ENCODE results near the gene ARL15. TPM values are rescaled to one million over a fixed set of nuclear protein-coding genes. Genes with fewer than 3 reads are reported as not detected.
"Not testable (repeated sequence)": the region's sequence is repeated elsewhere in the genome, so short reads cannot be mapped to it uniquely, and the experiment has no call there.

ARL15 gene
- total and polyA plus RNA-seq, 8 donors, result 20.2 to 27.7 (median 25.1) TPM

DNA sequence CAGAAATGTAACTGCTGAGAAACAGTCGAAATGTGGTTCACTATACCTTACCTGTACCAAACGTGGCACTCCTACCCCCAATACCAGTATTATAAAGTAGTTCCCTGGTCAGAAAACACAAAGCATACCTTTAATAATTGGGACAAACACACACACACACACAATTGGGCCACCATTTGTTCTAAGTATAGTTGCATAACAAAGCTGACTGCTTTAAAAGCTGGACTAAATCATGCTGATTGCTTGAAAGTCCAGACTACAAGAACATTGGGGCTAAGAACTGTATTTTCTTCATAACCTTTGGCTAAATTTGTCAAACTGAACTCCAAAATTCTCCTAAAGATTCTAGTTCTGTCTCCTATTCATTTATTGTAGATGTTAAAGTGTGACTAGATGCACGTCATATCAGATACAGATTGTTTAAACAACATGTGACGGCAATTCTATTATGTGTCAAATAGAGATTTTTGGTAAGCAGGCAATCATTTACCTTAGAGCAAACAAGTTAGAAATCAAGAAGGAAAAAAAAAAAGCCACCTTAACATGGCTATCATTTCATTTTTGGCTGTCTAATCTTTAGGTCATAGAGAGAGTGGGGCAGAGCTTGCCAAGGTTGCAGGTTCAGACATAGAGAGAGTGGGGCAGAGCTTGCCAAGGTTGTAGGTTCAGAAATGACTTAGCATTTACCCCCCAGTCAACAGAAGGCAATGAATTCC lies 265.1 kb downstream of the ARL15 start:
- peak; percentile 69 for ATAC-seq
- H3K4me1 ChIP-seq, result peaks cover 0 to 3% of the 10 kb centered on the region in 2 donors
- DNase-seq, result no peak
- intact Hi-C loops (cut with DNase I), result no loop called here
- no peaks in the 10 kb centered on the region for H3K9me3 ChIP-seq
- no peak overlapping the region for H3K27ac ChIP-seq
- H3K27me3 ChIP-seq, result no peaks in the 10 kb centered on the region
- TF ChIP-seq, protein P1, sequence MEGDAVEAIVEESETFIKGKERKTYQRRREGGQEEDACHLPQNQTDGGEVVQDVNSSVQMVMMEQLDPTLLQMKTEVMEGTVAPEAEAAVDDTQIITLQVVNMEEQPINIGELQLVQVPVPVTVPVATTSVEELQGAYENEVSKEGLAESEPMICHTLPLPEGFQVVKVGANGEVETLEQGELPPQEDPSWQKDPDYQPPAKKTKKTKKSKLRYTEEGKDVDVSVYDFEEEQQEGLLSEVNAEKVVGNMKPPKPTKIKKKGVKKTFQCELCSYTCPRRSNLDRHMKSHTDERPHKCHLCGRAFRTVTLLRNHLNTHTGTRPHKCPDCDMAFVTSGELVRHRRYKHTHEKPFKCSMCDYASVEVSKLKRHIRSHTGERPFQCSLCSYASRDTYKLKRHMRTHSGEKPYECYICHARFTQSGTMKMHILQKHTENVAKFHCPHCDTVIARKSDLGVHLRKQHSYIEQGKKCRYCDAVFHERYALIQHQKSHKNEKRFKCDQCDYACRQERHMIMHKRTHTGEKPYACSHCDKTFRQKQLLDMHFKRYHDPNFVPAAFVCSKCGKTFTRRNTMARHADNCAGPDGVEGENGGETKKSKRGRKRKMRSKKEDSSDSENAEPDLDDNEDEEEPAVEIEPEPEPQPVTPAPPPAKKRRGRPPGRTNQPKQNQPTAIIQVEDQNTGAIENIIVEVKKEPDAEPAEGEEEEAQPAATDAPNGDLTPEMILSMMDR (IDR thresholded peaks at IDR 0.05), result no peak
- no peaks in the 10 kb centered on the region for H3K36me3 ChIP-seq
- no peak overlapping the region for H3K4me3 ChIP-seq

DNA sequence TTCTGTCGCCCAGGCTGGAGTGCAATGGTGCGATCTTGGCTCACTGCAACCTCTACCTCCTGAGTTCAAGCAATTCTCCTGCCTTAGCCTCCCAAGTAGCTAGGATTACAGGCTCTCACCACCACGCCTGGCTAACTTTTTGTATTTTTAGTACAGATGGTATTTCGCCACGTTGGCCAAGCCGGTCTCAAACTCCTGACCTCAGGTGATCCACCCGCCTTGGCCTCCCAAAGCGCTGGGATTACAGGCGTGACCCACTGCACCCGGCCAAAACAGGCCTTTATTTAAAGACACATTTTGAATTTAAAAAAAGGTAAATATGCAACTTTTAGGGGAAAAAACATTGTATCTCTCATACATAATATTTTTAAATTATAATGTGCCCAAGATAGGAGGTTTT lies 266.1 kb downstream of the ARL15 start:
- H3K27me3 ChIP-seq; intact Hi-C loops (cut with DNase I); H3K9me3 ChIP-seq; H3K4me1 ChIP-seq; H3K4me3 ChIP-seq; DNase-seq; H3K36me3 ChIP-seq; H3K27ac ChIP-seq; ATAC-seq: not testable (repeated sequence)

DNA sequence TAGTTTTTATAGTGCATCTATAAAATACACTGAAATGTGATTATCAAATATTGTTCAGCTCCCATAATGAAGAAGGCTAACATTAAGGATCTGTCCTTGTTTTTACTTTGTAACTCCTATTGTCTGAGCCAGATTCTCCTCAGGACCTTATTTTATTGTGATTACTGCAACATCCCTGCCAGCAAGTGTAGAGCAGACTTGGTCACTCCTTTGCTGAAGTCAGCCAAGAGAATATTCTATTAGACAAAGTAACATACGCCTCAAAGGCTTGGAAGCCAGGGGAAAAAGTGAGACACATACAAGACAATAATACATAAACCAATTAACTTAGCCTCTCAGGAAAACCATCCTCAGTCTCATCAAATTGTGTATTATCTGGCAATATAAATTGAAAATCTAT lies 269.6 kb downstream of the ARL15 start:
- Histone ChIP-seq H3K4me1 (no peaks in the 10 kb centered on the region), H3K27me3 (no peaks in the 10 kb centered on the region), H3K9me3 (no peaks in the 10 kb centered on the region), H3K4me3 (no peak overlapping the region), H3K27ac (no peak overlapping the region), H3K36me3 (no peaks in the 10 kb centered on the region)
- TF ChIP-seq, protein P1 (IDR thresholded peaks at IDR 0.05), result no peak
- ATAC-seq (no peak), DNase-seq (no peak)
- intact Hi-C loops (cut with DNase I), result no loop called here

GRCh38 chr5:54040018-54040417 lies 270.4 kb downstream of the ARL15 start:
- Histone ChIP-seq H3K9me3 (no peaks in the 10 kb centered on the region), H3K36me3 (no peaks in the 10 kb centered on the region), H3K4me3 (no peak overlapping the region), H3K4me1 (no peaks in the 10 kb centered on the region), H3K27ac (no peak overlapping the region), H3K27me3 (no peaks in the 10 kb centered on the region)
- DNase-seq (no peak), ATAC-seq (no peak)
- TF ChIP-seq, protein P1 (IDR thresholded peaks at IDR 0.05), result no peak
- intact Hi-C loops (cut with DNase I), result no loop called here

- Histone ChIP-seq H3K36me3 (no peaks in the 10 kb centered on the region), H3K4me3 (no peak overlapping the region), H3K27ac (no peak overlapping the region), H3K4me1 (no peaks in the 10 kb centered on the region), H3K9me3 (no peaks in the 10 kb centered on the region), H3K27me3 (no peaks in the 10 kb centered on the region)
- intact Hi-C loops (cut with DNase I), result no loop called here
- TF ChIP-seq, protein P1 (IDR thresholded peaks at IDR 0.05), result no peak
- DNase-seq (no peak), ATAC-seq (no peak)
Observed at GRCh38 chr5:54037205-54037604, 273.2 kb downstream of the ARL15 start.

DNA sequence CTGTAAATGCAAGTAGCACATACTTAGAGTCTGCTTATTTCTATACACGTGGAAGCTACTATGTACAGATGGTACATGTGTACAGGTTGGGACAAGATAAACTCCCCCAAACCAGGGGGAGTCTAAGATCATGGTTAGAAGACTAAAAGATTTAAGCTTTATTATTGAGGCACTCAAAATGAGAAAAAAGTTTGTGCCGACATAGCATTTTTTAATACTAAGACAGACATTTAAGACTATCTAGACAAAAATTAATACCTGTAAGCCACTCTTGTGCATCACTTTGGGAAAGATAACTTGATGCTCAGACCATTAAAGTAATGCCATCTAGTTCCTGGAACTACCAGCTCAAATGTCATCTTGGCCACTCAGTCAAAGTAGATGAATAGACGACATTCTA lies 279.4 kb downstream of the ARL15 start:
- ATAC-seq (no peak), DNase-seq (no peak)
- TF ChIP-seq, protein P1 (IDR thresholded peaks at IDR 0.05), result no peak
- Histone ChIP-seq H3K36me3 (no peaks in the 10 kb centered on the region), H3K9me3 (no peaks in the 10 kb centered on the region), H3K27ac (no peak overlapping the region), H3K27me3 (no peaks in the 10 kb centered on the region), H3K4me3 (no peak overlapping the region), H3K4me1 (no peaks in the 10 kb centered on the region)
- intact Hi-C loops (cut with DNase I), result no loop called here
